ENCODE data around the gene RERE.

The RERE gene

DNA sequence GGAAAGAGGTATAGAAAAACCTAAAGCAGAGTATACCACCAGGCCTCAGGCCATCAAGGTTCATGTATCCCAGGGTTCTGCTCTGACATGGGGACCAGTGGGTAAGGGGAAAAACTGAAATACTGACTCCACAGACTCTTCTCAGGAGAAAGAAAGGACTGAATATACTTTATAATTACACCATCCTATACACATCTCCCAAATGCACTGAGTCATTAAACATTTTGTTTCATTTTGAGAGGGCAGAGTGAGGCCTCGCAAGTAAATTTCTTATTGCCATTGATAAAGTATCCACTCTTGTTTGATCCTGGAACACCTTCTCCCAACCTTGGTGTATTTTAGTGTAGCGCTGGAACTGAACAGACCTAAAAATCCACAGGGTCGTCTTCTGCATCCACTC, 251.6 kb downstream of the RERE start:
- no peak for DNase-seq

DNA sequence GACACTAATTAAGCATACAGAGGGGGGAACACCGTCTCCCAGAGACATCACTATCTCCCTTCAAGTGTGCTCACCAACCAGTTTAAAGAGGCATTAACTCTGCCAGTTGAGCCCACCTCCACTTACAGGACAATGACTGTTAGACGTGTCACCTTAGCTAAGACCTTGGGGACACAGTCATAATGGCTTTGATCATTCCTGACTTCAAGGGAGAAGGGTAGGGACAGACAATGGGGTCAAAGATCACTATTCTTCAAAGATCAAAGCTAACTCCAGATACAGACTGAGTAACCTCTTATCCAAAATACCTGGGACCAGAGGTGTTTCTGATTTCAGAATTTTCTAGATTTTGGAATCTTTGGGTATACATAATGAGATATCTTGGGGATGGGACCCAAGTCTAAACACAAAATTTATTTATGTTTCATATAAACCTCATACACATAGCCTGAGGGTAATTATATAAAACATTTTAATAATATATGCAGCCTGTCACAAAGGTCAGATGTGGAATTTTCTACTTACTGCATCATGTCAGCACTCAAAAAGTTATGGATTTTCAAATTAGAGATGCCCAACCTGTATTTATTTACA, 253.4 kb downstream of the RERE start:
- no peak for DNase-seq

DNA sequence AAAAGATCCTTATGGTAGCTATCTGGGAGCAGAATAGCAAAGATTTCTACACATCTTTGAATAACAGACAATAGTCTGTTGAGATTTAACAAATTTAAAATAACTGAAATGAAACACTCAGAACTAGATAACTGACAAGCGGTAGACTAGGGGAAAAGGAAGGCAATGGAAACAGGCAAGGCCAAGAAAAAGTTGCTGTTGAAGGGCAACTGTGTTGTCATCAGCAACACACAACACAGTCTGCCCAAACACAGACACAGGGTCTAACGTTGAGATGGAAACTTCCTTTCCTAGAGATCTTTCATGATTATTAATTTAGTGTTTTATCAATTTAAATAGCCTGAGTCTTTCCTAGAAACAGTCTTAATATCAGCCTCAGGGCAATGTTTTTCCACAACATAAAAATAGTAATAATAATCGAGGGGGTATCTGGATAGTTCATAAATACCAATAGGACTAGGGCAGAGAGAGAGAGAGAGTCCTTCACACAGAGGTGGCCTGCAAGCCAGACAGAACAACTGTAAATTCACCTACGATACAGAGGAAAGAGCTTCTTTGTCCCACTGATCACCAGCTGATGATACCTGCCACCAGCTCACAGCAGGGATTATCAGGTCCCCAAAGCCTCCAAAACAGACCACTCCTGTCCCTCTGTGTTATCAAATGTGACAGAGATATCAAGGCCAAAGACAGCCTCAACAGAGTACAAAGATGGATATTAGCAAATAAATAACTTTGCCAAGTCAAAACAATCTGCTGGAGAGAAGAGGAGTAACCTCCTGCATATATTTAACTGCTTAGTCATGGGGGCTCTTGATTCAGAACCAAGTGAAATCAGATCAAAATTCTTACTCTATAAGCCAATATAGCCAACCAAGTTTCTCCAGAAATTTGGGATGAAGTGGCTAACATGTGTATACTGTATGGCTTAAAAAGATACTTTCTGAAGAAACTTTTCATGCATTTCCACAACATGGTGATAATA, 254.3 kb downstream of the RERE start:
- no peak for DNase-seq

DNA sequence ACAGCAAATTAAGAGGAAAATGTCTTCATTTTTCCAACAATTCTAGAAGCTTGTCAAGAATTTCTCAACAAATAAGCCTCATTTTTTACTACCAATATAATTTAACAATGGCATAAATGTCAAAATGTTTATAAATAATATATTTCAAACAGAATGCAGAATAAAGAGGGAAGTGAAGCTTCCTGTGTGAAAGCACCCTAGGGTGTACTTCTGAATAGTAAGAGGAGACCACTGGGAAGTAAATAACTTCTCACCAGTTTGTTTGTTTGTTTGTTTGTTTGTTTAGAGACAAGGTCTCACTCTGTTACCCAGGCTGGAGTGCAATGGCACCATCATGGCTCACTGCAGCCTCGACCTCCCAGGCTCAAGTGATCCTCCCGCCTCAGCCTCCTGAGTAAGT, 255.2 kb downstream of the RERE start:
- DNase-seq = no peak

DNA sequence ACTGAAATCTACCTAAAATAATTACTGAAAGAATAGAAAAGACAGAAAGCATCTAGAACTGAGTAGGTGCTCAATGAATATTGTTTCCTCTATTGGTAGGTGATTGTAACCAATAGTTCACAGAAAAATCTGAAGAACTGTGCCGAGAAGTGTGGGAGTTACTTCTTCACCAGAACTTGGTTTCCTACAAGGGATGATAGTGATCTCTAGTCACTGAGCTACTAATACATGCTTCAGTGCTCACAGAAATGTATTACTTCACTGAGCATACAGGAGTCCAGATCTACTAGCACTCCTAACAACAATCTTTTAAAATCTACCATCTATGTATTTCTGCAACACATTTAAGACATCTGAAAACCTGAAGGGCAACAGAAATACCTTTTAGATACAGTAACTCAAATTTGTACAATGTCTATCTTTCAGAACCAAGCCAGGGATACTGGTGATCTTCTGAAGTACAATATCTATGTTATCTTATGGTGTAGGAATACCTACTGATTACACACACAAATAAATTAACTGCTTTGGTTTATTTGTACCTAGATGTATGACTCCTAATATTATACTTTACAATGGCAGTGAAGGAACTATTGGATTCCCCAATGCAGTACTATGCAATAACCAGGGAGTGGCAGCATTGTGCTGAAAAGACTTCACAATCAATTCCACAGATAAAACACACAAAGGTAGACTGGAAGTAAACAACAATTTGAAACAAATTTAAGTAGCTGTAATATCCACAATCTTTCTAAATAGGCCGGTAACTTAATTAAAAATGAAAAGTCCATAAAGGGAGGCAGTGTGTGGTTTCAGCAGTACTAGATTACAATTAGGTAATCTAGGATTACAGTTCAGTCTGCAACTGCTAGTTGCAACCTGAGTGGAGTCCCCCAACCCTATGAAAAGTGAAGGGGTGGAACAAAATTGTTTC, 256.6 kb downstream of the RERE start:
- DNase-seq = peak in 1 of 2 experiments; percentile 62

DNA sequence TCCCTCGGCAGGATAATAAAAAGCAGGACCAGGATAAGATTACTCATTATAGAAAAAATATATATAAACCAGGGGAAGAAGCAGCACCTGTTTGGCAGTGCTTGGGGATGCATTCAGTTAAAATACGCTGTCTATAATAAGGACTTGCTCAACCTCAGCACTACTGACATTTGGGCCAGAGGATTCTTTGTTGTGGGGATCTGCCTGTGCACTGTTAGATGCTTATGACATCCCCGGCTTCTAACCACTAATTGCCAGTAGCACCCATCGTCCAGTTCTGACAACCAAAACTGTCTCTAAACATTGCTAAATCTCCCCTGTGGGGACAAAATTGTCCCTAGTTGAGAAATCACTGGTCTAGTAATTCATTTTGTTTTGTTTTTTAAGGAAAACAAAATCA, 257.4 kb downstream of the RERE start:
- no peak for DNase-seq

DNA sequence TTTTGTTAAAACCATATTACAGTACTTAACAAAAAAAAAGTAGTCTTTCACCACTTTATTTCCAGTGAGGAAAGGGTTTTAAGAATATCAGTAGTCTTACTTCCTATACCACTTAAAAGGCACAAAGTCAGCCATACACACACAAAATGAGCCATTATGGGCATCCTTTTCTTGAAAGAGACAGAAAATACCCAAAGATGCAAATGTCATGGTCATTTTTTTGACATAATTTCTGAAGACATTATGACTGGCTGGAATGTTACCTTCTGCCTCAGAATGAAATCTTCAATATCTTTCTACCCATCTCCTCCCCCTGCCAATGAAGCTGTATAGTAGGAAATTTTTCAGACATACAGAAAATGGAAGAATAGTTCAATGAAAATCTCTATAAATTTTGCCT, 261.9 kb downstream of the RERE start:
- DNase-seq = no peak

DNA sequence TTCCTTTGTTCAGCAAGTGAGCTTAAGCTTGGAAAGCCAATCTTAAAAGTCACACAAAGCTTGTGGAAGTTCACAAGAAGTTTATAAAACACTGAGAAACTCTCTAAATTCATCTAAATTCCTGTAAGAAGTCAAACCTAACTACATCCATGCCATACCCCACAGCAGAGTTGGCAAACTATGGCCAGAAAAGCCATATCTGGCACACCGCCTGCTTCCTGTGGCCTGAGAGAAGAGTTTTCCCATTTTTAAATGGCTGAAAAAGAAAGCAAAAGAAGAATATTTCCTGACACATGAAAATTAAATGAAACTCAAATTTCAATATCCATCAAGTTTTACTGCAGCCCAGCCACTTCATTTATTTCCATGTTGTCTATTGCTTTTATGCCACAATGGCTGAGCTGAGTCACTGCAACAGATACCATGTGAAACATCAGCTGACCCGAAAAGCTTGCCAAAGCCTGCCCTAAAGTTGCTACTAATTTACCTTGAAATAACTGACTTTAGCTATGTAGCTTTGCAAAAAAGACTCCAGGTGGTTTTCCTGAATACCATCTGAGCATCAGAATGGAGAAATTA, 262.4 kb downstream of the RERE start:
- DNase-seq = no peak

DNA sequence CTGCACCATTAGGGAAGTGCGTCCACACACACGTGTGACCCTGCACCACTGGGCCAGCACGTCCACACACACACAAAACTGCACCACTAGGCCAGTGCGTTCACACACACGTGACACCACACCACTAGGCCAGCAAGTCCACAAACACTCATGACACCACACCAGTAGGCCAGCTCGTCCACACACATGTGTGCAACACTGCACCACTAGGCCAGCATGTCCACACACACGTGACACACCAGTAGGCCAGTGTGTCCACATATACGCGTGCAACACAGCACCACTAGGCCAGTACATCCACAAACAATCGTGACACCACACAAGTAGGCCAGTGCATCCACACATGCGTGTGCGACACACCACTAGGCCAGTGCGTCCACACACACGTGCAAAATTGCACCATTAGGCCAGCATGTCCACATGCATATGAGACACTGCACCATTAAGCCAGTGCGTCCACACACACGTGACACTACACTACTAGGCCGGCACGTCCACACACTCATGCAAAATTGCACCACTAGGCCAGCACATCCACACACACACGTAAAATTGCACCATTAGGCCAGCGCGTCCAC, 264.5 kb downstream of the RERE start:
- no peak for DNase-seq

DNA sequence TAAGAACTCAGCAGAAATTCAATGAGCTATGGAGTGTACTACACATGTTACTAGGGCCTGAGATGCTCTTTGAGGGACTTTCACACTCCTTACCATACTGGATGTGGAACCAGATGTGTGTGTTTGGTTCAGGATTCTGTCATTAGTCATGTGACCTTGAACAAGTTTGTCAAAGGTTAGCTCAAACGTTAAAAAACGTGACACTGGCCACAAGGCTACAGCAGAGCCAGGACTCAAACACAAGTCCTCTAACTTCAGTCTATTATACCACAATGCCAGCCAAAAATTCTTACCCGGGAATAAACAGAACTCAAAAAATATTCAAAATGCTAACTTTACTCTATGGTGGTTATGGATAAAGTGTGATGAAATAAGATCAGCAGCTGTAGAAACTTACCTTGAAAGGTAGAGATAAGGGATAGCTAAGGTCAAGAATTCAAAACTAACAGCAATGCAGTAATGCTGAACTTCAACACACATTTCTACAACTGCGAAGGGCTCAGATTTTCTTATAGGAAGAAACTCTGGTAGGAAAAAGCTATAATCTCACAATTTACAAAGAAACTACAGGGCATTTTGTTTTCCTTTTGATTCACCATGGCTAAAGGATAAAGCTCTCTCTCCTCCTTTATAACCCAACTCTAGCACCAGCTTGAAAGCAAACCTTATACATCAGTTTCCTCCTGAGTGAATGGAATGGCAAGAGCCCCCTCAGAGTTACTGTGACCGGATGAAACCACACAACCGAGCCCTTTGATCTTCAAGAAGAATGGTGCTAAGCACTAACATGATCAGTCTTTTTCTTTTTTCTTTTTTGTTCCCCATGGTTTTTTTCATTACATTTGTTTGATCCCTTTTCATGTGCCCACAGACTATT, 265.6 kb downstream of the RERE start:
- DNase-seq = no peak

DNA sequence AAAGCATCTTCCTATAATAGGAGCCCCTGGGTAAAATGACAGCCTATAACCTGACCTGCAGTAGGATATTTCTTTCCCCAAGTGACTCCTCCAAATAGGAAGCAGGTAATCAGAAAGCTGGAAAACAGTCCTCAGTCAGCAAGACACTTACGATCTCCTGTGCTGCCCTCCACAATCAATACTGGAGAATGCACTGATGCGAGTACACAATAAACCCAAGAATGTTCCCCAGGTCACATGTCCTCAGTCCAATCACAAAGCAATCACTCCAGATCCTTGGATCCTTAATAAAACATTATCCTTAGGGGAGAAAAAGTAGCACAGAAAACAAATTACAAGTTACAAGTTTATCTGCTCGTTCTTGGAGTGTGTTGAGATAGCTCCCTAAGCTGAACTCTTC, 266.4 kb downstream of the RERE start:
- no peak for DNase-seq

DNA sequence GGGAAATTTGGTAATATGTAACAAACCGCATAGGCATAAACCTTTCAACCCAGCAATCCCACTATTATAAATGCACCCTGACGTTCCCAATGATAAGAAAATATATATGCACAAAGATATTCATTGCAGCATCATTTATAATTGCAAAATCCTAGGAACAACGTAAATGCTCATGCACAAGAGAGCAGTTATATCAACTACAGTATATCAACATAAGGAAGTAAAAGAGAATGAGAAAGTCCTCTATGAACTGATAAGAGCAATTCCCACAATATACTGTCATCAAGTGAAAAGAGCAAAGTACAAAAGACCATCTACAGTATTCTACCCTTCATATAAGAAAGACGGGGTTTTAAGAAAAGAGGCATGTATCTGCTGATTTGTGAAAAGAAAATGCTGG, 269.6 kb downstream of the RERE start:
- DNase-seq = no peak

DNA sequence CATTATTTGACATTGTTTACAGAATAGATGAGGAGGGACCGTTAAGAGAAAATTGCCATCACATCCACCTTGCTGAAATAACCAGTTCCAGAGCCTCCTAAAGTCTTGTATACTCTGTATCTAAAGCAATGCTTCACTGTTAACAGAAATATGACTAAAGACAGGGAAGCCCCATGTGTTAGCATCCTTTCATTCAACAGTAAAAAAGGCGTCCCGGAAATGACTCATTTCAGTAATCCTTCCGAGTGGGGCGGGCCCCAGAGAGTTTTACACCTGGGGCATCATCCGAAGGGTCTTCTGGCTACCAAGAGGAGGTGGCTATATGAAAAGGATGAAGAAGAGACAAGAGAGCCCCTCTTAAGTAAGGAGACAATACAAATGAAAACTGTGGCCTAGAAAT, 272.4 kb downstream of the RERE start:
- no peak for DNase-seq

DNA sequence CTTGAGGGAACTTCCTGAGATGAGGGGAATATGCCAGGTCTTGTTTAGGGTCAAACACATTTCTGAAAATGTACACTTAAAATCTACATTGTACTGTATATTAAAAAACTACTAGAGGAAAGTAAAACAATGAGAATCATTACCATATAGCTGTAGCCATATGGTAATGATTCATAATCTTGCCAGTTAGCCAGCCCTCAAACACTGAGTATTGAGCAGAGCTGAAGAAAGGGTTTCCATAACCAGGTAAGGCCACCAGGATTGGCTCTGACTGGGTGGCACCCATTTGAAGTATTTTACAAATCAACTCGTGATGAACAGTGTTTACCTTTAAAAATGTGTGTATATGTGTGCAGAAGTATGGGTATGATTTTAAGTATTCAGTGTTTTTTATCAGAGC, 272.8 kb downstream of the RERE start:
- no peak for DNase-seq

DNA sequence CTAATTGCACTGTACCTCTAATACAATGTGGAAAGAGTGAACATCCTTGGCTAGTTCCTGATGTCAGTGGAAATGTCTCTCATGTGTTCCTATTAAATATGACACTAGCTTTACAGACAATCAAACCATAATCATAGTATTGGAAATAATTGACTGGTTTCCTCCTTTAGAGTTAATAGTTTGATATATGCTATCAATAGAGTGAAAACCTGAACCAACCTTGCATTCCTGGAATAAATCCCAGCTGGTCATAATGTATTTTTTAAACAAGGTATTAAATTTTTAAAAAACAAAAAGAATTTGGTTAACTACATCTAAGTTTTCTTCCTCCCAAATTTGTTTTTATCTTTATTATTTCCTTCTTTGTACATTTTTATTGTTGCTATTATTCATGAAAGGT, 273.5 kb downstream of the RERE start:
- no peak for DNase-seq

DNA sequence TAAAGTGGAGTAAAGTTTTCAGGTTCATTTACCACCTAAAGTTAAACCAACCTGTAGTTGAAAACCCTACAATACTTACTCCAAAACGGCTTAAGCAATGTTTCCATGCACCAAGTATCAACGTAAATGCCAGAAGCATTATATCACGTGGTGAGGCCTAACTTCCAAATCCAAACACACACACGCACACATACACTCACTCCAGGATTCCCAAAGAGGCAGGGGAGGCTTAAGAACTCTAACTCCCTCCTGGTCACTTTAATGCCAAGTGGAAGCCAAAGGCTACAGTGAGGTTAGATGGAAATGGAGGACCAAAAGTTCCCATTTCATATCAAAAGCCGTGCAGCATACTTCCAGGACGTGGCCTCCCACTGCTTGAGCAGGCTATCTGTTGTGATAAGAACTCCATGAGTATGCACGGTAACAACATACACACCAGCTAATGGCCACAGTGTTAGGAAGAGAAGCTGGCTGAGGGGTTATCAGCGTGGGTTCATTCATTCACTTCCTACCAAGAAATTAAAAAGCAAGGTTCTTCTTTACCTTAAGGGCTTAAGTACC, 275.4 kb downstream of the RERE start:
- no peak for DNase-seq

DNA sequence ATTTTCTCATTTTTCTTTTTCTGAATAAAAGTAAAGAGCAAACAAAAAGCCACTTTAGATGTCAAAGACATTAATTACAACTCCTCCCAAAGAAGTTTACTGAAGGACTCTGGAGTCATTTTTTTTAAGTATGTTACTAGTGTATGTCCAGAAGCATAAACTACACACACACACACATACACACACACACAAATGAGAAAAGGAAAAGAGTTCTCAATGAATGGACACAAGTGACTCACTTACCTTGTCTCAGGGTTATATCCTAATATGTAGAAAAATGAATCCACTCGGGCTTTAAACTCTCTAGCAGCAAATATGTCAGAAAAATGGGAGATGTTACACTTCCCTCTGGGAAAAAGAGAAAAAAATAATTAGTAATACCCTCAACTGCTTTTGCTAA, 276.5 kb downstream of the RERE start:
- DNase-seq = no peak

DNA sequence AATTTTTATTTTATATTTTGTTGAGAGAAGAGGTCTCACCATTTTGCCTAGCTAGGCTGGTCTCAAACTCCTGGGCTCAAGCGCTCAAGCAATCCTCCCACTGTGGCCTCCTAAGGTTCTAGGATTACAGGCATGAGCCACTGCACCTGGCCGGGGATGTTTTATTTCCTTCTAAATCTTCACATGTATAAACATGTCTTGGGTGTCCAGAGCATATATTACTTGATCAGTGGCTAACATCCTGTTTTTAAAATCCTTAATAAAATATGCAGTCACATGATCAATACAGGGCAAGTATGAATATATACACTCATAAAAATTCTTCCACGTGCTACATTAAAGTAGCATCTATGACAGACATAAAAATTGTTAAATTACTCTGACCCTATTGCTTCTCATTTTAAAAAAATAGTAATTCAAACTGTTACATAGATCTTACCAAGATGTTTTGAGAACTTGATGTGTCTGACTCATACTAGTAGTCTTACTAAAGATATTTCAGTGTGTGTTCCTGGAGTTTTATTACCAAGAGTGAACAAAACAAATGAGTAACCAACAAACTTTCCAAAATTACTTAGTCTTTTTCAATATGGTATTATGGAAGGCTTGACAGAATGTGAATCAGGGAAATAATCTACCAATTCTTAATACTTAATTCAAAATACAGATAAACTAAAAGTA, 277.0 kb downstream of the RERE start:
- DNase-seq = no peak

DNA sequence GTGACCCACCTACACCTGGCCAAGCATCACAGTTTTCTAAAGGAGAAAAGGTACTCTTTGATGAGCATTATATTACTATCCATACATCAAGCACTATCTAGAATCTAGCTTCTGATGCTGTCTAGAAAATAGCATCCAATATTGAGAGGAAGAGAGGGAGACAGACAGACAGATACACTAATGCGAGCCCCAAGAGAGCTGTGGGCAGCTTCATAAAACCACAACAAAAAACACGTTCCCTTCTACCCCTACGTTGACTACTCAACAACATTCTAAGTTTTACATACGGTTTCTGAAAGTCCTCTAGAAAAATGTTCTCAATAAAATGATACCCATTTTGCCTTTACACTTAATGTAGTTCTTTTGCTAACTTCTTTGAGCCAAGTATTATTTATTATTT, 277.8 kb downstream of the RERE start:
- no peak for DNase-seq

DNA sequence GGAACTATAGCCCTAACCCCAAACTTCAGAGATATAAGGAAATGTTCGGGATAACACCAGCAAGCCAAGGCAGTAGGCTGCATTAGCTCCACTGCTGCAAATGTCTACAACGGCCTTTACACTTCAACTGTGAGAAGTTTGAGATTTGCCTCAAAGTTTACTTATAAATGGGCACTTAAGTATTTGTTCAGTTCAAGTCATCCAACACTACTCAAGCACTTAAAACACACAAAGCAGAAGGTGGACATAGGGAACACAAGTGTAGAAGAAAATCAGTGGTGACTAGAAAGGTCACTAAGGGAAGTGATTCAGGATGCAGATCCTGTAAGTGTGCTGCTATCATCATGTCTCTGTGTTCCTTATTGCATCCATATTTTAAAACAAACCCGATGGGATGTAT, 278.9 kb downstream of the RERE start:
- no peak for DNase-seq

DNA sequence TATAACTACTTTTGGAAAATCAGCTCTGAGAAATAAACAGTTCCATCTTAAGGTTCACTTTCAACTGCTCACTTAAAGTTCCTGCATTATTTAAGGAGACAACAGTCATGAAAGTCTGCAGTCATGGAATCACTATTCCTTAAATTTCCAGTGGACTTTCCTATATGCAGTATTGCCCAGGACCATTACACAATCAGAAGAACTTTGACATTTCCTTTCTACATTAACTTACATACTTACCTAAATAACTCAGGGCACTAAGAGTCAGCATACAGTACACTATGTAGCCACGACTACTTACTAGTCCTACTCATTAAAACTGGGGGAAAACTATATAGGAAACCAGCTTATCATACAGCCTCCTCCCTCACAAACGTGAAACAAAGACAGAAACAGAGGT, 279.4 kb downstream of the RERE start:
- DNase-seq = no peak

Measured in NCI-H526 (cell line).